HG03571 (cell line): Measurements from ENCODE around the gene GPR137.
"Not testable (repeated sequence)": the region's sequence is repeated elsewhere in the genome, so short reads cannot be mapped to it uniquely, and the experiment has no call there.

Source experiments
- ATAC-seq: cut with Tn5 transposase; IDR thresholded peaks from one replicate; pipeline ENCODE4 v1.9.1; 2021; ENCODE audit not compliant: unreplicated experiment

The GPR137 gene

GRCh38 chr11:64299847-64300648 is 14.4 kb downstream of the GPR137 start, which contains the start of gene CATSPERZ:
Gene CATSPERZ, plus strand, starts transcription at chr11:64300358. Its CDS starts 53 bp downstream, at chr11:64300411.
- ATAC-seq, result no peak

DNA sequence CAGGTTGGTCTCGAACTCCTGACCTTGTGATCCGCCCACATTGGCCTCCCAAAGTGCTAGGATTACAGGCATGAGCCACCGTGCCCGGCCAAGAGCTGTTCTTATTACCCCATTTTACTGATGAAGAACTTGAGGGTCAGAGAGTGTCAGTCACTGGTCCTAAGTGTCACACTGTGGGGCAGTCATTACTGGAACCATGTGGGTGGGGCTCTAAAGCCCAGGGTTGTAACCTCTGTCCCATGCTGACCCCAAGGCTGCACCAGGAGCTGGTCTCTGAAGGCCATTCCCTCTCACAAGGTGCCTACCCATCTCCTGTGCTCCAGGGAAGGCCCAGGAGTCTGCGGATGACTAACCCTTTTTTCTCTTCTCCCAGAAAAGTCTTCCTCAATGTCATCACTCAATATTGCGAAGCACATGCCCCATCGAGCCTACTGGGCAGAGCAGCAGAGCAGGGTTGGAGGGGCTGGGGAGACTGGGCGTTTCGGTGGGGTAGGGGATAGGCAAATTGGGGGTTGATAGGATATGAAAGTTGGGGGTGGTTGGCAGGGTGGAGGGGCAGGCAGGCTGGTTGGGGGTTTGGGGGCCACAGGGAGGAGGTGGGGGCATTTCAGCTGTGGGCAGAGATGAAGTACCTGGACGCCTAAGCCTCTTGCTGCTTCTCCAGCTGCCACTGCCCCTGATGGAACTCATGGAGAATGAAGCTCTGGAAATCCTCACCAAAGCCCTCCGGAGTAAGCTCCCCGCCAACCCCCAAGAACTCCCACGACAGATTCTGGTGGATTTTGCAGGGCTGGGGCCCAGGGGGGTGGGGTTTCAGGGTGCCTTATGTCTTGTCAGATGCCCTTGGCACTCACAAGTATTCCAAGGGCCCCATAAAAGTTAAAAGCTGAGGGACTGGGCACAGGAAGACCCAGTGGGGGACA is 17.7 kb downstream of the GPR137 start:
- no peak for ATAC-seq

DNA sequence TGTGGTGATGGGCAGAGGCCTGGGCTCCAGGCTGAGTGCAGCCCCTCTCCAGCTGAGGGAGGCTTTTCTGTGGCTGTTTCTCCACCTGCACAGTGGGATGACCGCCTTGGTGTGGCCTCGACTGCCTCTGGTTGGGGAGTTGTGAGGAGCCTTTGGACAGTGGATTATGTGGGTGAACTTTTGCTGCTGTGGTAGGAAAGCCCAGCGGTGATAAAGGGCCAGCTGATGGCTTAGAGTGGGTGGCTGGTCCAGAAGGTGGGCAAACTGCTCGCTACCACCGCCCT is 18.3 kb downstream of the GPR137 start:
- ATAC-seq, result no peak

DNA sequence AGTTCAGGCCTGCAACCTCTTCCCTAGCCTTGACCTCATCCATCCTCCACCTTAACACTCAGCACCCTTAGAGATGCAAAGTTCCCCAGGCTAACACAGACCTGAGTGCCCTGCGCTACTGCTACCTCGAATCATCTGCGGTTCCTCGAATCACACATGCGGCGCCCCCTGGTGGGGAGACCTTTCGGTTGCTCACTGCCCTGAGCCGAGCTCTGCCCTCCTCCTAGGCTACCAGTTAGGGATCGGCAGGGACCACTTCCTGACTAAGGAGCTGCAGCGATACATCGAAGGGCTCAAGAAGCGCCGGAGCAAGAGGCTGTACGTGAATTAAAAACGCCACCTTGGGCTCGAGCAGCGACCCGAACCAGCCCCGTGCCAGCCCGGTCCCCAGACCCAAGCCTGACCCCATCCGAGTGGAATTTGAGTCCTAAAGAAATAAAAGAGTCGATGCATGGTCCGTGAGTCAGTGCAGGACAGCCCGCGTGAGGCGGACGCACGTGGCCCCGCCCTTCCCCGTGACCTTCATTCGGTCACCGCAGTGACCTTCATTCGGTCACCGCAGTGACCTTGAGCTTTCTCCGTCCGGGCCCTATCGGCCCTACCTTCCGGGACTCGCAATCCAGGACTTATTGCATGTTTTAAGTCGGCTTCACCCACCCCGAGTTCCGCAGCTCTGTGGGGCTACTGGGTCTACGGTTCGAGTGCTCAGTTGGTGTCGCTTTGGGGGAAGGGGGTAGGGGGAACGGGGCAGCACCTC is 18.8 kb downstream of the GPR137 start:
- peak; percentile 32 for ATAC-seq

GRCh38 chr11:64305075-64305690 is 19.5 kb downstream of the GPR137 start, which contains the start of gene ESRRA:
Gene ESRRA, plus strand, starts transcription at chr11:64305524. Its CDS starts 1,656 bp downstream, at chr11:64307180.
- ATAC-seq, result peak; percentile 54

DNA sequence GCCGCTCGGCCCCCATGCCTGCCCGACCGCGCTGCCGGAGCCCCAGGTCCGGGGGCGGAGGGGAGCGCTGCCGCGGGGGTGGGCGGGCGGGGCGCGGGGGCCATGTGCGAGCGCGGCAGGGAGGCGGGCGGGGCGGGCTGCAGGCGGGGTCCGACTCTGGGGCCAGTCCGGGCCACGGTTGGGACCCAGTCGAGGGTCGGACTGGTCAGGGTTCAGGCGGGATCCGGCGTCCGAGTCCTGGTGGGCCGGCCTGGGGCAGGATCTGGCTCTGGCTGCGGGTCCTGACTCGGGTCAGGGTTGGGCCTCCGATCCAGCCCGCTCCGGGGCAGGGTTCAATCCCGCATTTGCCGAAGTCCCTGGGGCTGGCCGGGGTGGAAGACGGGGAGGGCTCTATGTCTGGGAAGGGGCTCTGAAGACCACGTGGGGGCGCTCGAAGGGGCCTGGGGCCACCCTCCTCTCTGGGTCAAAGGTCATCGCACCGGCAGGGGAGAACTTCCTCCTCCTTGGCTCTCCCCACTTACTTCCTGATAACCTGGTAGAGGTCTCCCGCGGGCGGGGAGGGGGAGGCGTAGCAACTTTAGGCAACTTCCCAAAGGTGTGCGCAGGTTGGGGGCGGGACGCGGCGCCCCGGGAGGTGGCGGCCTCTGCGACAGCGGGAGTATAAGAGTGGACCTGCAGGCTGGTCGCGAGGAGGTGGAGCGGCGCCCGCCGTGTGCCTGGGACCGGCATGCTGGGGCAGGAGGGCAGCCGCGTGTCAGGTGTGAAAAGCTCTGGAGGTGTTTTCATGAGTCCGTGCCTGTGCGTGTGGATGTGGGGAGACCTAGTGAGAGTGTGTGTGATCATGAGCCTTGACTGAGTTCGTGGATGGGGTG is 20.3 kb downstream of the GPR137 start:
- ATAC-seq, result peak; percentile 9

GRCh38 chr11:64306563-64306875 is 20.9 kb downstream of the GPR137 start:
- ATAC-seq, result no peak

- no peak for ATAC-seq
These were observed 21.4 kb downstream of the GPR137 start for GRCh38 chr11:64306876-64307622.

DNA sequence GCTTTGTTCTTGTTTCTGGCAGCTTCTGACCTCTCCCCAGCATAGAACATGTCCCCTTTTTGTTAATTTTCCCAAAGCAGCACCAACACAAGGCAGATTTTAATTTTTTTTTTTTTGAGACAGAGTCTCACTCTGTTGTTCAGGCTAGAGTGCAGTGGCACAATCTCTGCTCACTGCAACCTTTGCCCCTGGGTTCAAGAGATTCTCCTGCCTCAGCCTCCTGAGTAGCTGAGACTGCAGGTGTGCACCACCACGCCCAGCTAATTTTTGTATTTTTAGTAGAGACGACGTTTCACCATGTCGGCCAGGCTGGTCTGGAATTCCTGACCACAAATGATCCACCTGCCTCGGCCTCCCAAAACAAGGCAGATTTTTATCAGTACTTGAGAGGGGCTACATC is 22.1 kb downstream of the GPR137 start:
- ATAC-seq, result not testable (repeated sequence)

GRCh38 chr11:64312947-64313346 is 27.3 kb downstream of the GPR137 start:
- no peak for ATAC-seq

DNA sequence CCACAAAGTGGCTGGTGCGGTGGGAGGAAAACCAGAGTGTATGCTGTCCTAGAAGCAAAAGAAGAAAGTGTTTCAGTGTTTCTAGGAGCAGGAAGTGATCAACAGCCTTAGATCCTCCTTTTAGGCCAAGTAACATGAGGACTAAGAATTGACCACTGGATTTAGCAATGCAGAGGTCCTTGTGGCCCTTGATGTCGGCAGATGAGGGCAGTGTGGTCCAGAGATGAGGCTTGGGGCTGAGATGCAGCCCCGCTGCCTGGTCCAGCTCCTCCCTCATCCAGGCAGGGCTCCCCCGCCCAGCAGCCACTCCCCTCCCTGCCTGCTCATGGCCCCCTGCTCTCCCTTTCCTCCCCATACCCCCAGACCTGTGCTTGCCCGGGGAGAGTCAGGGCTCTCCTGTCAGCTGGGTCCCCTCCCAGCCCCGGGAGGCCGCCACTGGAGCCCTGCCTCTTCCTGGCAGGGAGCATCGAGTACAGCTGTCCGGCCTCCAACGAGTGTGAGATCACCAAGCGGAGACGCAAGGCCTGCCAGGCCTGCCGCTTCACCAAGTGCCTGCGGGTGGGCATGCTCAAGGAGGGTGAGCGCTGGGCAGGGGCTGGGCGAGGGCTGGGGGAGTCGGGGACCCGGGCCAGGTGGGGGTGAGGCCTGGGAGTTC is 28.0 kb downstream of the GPR137 start:
- ATAC-seq, result no peak

DNA sequence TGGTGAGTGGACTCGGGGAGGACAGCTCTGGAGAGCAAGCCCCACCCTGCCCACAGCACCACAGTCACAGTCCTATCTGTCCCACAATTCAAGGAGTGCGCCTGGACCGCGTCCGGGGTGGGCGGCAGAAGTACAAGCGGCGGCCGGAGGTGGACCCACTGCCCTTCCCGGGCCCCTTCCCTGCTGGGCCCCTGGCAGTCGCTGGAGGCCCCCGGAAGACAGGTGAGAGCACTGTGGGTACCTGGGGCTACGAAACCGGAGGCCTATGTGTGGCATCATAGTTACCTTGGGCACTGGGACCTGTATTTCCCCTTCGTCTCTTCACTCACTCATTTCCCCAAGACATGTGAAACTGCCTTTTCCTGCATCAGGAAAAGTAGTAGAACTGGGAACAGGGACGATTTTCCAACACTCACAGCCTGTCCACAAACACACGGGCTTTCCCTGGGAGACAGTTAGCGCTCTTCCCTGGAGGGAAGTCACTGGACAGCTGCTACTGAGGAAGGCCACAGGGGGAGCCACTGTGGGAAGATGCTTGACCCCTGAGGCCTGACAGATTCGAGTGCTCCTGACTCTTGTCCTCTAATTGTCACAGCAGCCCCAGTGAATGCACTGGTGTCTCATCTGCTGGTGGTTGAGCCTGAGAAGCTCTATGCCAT is 28.6 kb downstream of the GPR137 start:
- ATAC-seq, result no peak

- ATAC-seq, result no peak
These were observed 29.3 kb downstream of the GPR137 start for GRCh38 chr11:64314805-64315561.

DNA sequence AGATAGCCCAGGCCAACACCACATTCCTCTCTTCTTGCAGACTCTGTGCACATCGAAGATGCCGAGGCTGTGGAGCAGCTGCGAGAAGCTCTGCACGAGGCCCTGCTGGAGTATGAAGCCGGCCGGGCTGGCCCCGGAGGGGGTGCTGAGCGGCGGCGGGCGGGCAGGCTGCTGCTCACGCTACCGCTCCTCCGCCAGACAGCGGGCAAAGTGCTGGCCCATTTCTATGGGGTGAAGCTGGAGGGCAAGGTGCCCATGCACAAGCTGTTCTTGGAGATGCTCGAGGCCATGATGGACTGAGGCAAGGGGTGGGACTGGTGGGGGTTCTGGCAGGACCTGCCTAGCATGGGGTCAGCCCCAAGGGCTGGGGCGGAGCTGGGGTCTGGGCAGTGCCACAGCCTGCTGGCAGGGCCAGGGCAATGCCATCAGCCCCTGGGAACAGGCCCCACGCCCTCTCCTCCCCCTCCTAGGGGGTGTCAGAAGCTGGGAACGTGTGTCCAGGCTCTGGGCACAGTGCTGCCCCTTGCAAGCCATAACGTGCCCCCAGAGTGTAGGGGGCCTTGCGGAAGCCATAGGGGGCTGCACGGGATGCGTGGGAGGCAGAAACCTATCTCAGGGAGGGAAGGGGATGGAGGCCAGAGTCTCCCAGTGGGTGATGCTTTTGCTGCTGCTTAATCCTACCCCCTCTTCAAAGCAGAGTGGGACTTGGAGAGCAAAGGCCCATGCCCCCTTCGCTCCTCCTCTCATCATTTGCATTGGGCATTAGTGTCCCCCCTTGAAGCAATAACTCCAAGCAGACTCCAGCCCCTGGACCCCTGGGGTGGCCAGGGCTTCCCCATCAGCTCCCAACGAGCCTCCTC is 30.2 kb downstream of the GPR137 start:
- not testable (repeated sequence) for ATAC-seq

GRCh38 chr11:64316672-64317324 is 31.1 kb downstream of the GPR137 start:
- ATAC-seq, result no peak

DNA sequence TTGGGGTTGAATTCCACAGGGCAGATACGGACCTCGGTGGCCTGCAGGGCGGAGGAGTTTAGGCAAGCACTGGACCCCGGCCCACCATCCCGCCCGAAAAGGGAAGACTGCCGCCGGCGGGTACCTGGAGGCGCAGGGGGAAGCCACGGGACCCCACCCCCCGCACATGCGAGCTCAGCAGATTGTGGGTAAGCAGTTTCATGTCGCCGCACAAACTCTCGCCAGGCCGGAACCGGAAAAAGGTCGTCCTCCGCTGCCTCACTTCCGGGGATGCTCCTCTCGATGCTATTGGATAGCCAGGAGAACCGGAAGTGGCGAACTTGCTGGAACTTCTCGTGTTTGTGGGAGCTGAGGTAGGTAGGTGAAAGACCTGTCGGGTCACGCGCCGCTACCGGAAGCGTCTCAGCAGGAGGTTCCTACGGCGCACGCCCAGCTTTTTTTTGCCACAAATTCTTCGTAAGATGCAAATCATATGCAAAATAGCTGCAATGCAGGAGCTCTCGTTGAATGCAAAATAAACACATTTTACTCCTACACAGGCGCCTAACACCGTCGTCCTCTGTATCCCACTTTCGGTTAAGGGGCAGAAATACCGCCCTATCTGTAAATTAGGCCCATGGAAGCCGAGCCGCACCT is 31.8 kb downstream of the GPR137 start, which contains the start of gene TRMT112:
Gene TRMT112, minus strand, starts transcription at position 235 of the 636 bp plus-strand sequence. Its CDS starts 33 bp downstream, at position 202.
- peak; percentile 50 for ATAC-seq
